Measurements from ENCODE around the gene SLC1A2.
"Not testable (repeated sequence)": the region's sequence is repeated elsewhere in the genome, so short reads cannot be mapped to it uniquely, and the experiment has no call there.

Gene SLC1A2

GRCh38 chr11:35226756-35227155 is 192.6 kb downstream of the SLC1A2 start:
- WGBS, 2 donors (ENCODE audit: extremely low coverage in 2 of 2, insufficient read length in 2 of 2, insufficient replicate concordance in 1 of 2), result no CpG with 5 or more reads among the region's 6 CpGs
- H3K4me3 ChIP-seq (ENCODE audit: low read length in 2 of 2); H3K23ac ChIP-seq (ENCODE audit: low read depth, low read length, poor library complexity); H3K36me3 ChIP-seq (replicated peaks in 1 of 2; ENCODE audit: control insufficient read depth in 2 of 2, insufficient read depth in 2 of 2, low read length in 2 of 2); H4K91ac ChIP-seq (ENCODE audit: low read depth, low read length, poor library complexity); H2AK5ac ChIP-seq (ENCODE audit: low read depth, low read length); H3K14ac ChIP-seq (ENCODE audit: low read length); H3K9ac ChIP-seq (ENCODE audit: low read depth, low read length, poor library complexity); DNase-seq (ENCODE audit: low spot score); H2AFZ ChIP-seq (ENCODE audit: low read length); H2BK5ac ChIP-seq (ENCODE audit: low read length); H3K9me3 ChIP-seq (replicated peaks in 1 of 2; ENCODE audit: control insufficient read depth in 2 of 2, insufficient read depth in 1 of 2, low read depth in 1 of 2, low read length in 2 of 2); H4K8ac ChIP-seq (ENCODE audit: low read depth, low read length); H3K4ac ChIP-seq (ENCODE audit: low read length); H2BK12ac ChIP-seq (ENCODE audit: low read length); H2BK15ac ChIP-seq (ENCODE audit: low read length); H3K27me3 ChIP-seq (ENCODE audit: control insufficient read depth in 3 of 3, insufficient read depth in 3 of 3, low read depth in 1 of 3, low read length in 3 of 3); H3K4me2 ChIP-seq (ENCODE audit: insufficient read depth, low read length, poor library complexity, severe bottlenecking); H3K18ac ChIP-seq (ENCODE audit: low read length); H3K79me1 ChIP-seq (ENCODE audit: low read depth, low read length); H3K27ac ChIP-seq (replicated peaks; ENCODE audit: low read length); H2BK120ac ChIP-seq (ENCODE audit: low read depth, low read length): not testable (repeated sequence)
- H3K4me1 ChIP-seq (ENCODE audit: control insufficient read depth in 2 of 2, insufficient read depth in 1 of 2, low read depth in 1 of 2, low read length in 2 of 2), result peaks cover 6 to 12% of the 10 kb centered on the region in 2 donors

GRCh38 chr11:35225946-35226520 is 193.3 kb downstream of the SLC1A2 start:
- H3K27ac ChIP-seq (replicated peaks; ENCODE audit: low read length), result no peak overlapping the region
- no peak overlapping the region for H3K23ac ChIP-seq (ENCODE audit: low read depth, low read length, poor library complexity)
- no peaks in the 10 kb centered on the region for H3K79me1 ChIP-seq (ENCODE audit: low read depth, low read length)
- H2BK12ac ChIP-seq (ENCODE audit: low read length), result no peak overlapping the region
- H2BK5ac ChIP-seq (ENCODE audit: low read length), result no peak overlapping the region
- no peak overlapping the region for H3K9ac ChIP-seq (ENCODE audit: low read depth, low read length, poor library complexity)
- no peak overlapping the region for H3K18ac ChIP-seq (ENCODE audit: low read length)
- peaks cover 6 to 12% of the 10 kb centered on the region in 2 donors for H3K4me1 ChIP-seq (ENCODE audit: control insufficient read depth in 2 of 2, insufficient read depth in 1 of 2, low read depth in 1 of 2, low read length in 2 of 2)
- H3K4ac ChIP-seq (ENCODE audit: low read length), result no peak overlapping the region
- H3K4me3 ChIP-seq (ENCODE audit: low read length in 2 of 2), result no peak overlapping the region
- no peak overlapping the region for H2BK15ac ChIP-seq (ENCODE audit: low read length)
- no peaks in the 10 kb centered on the region for H3K27me3 ChIP-seq (ENCODE audit: control insufficient read depth in 3 of 3, insufficient read depth in 3 of 3, low read depth in 1 of 3, low read length in 3 of 3)
- H3K36me3 ChIP-seq (replicated peaks in 1 of 2; ENCODE audit: control insufficient read depth in 2 of 2, insufficient read depth in 2 of 2, low read length in 2 of 2), result no peaks in the 10 kb centered on the region
- H2BK120ac ChIP-seq (ENCODE audit: low read depth, low read length), result no peak overlapping the region
- WGBS, 2 donors (ENCODE audit: extremely low coverage in 2 of 2, insufficient read length in 2 of 2, insufficient replicate concordance in 1 of 2), result no CpG with 5 or more reads among the region's 3 CpGs
- no peaks in the 10 kb centered on the region for H3K9me3 ChIP-seq (replicated peaks in 1 of 2; ENCODE audit: control insufficient read depth in 2 of 2, insufficient read depth in 1 of 2, low read depth in 1 of 2, low read length in 2 of 2)
- no peak overlapping the region for H3K14ac ChIP-seq (ENCODE audit: low read length)
- no peak overlapping the region for H4K91ac ChIP-seq (ENCODE audit: low read depth, low read length, poor library complexity)
- no peak overlapping the region for H2AFZ ChIP-seq (ENCODE audit: low read length)
- no peak overlapping the region for H2AK5ac ChIP-seq (ENCODE audit: low read depth, low read length)
- DNase-seq (ENCODE audit: low spot score), result no peak
- no peak overlapping the region for H4K8ac ChIP-seq (ENCODE audit: low read depth, low read length)
- H3K4me2 ChIP-seq (ENCODE audit: insufficient read depth, low read length, poor library complexity, severe bottlenecking), result no peak overlapping the region

GRCh38 chr11:35223991-35224390 is 195.4 kb downstream of the SLC1A2 start:
- Histone ChIP-seq H4K8ac (ENCODE audit: low read depth, low read length) (no peak overlapping the region), H3K4ac (ENCODE audit: low read length) (no peak overlapping the region), H3K79me1 (ENCODE audit: low read depth, low read length) (no peaks in the 10 kb centered on the region), H3K4me2 (ENCODE audit: insufficient read depth, low read length, poor library complexity, severe bottlenecking) (no peak overlapping the region), H3K27me3 (ENCODE audit: control insufficient read depth in 3 of 3, insufficient read depth in 3 of 3, low read depth in 1 of 3, low read length in 3 of 3) (no peaks in the 10 kb centered on the region), H3K14ac (ENCODE audit: low read length) (no peak overlapping the region), H3K4me3 (ENCODE audit: low read length in 2 of 2) (no peak overlapping the region), H2AK5ac (ENCODE audit: low read depth, low read length) (no peak overlapping the region), H3K18ac (ENCODE audit: low read length) (no peak overlapping the region), H4K91ac (ENCODE audit: low read depth, low read length, poor library complexity) (no peak overlapping the region), H3K23ac (ENCODE audit: low read depth, low read length, poor library complexity) (no peak overlapping the region), H2BK15ac (ENCODE audit: low read length) (no peak overlapping the region), H3K36me3 (replicated peaks in 1 of 2; ENCODE audit: control insufficient read depth in 2 of 2, insufficient read depth in 2 of 2, low read length in 2 of 2) (no peaks in the 10 kb centered on the region), H2AFZ (ENCODE audit: low read length) (no peak overlapping the region), H3K4me1 (ENCODE audit: control insufficient read depth in 2 of 2, insufficient read depth in 1 of 2, low read depth in 1 of 2, low read length in 2 of 2) (peaks cover 5 to 12% of the 10 kb centered on the region in 2 donors), H3K9ac (ENCODE audit: low read depth, low read length, poor library complexity) (no peak overlapping the region), H2BK12ac (ENCODE audit: low read length) (no peak overlapping the region), H3K27ac (replicated peaks; ENCODE audit: low read length) (no peak overlapping the region), H2BK120ac (ENCODE audit: low read depth, low read length) (no peak overlapping the region), H2BK5ac (ENCODE audit: low read length) (no peak overlapping the region), H3K9me3 (replicated peaks in 1 of 2; ENCODE audit: control insufficient read depth in 2 of 2, insufficient read depth in 1 of 2, low read depth in 1 of 2, low read length in 2 of 2) (no peaks in the 10 kb centered on the region)
- DNase-seq (ENCODE audit: low spot score), result no peak
- WGBS, 2 donors (ENCODE audit: extremely low coverage in 2 of 2, insufficient read length in 2 of 2, insufficient replicate concordance in 1 of 2), result no CpG with 5 or more reads among the region's 1 CpG

- H3K79me1 ChIP-seq (ENCODE audit: low read depth, low read length), result no peaks in the 10 kb centered on the region
- no peak overlapping the region for H3K4me3 ChIP-seq (ENCODE audit: low read length in 2 of 2)
- H3K18ac ChIP-seq (ENCODE audit: low read length), result no peak overlapping the region
- peaks cover 5 to 12% of the 10 kb centered on the region in 2 donors for H3K4me1 ChIP-seq (ENCODE audit: control insufficient read depth in 2 of 2, insufficient read depth in 1 of 2, low read depth in 1 of 2, low read length in 2 of 2)
- H2BK120ac ChIP-seq (ENCODE audit: low read depth, low read length), result no peak overlapping the region
- H3K4me2 ChIP-seq (ENCODE audit: insufficient read depth, low read length, poor library complexity, severe bottlenecking), result no peak overlapping the region
- H3K9me3 ChIP-seq (replicated peaks in 1 of 2; ENCODE audit: control insufficient read depth in 2 of 2, insufficient read depth in 1 of 2, low read depth in 1 of 2, low read length in 2 of 2), result no peaks in the 10 kb centered on the region
- H2BK5ac ChIP-seq (ENCODE audit: low read length), result no peak overlapping the region
- no peak overlapping the region for H3K27ac ChIP-seq (replicated peaks; ENCODE audit: low read length)
- DNase-seq (ENCODE audit: low spot score), result no peak
- H3K4ac ChIP-seq (ENCODE audit: low read length), result no peak overlapping the region
- no peak overlapping the region for H2BK15ac ChIP-seq (ENCODE audit: low read length)
- H2AK5ac ChIP-seq (ENCODE audit: low read depth, low read length), result no peak overlapping the region
- H3K23ac ChIP-seq (ENCODE audit: low read depth, low read length, poor library complexity), result no peak overlapping the region
- H4K8ac ChIP-seq (ENCODE audit: low read depth, low read length), result no peak overlapping the region
- H3K36me3 ChIP-seq (replicated peaks in 1 of 2; ENCODE audit: control insufficient read depth in 2 of 2, insufficient read depth in 2 of 2, low read length in 2 of 2), result no peaks in the 10 kb centered on the region
- H3K9ac ChIP-seq (ENCODE audit: low read depth, low read length, poor library complexity), result no peak overlapping the region
- H3K14ac ChIP-seq (ENCODE audit: low read length), result no peak overlapping the region
- peak overlapping the region; percentile 19 for H2AFZ ChIP-seq (ENCODE audit: low read length)
- no peak overlapping the region for H4K91ac ChIP-seq (ENCODE audit: low read depth, low read length, poor library complexity)
- WGBS, 2 donors (ENCODE audit: extremely low coverage in 2 of 2, insufficient read length in 2 of 2, insufficient replicate concordance in 1 of 2), result no CpG with 5 or more reads among the region's 9 CpGs
- H2BK12ac ChIP-seq (ENCODE audit: low read length), result no peak overlapping the region
- H3K27me3 ChIP-seq (ENCODE audit: control insufficient read depth in 3 of 3, insufficient read depth in 3 of 3, low read depth in 1 of 3, low read length in 3 of 3), result no peaks in the 10 kb centered on the region
Measured at GRCh38 chr11:35223371-35223796, 196.0 kb downstream of the SLC1A2 start.
